SU-DHL-6 (cell line): ENCODE results near the gene ZCCHC3.
A peak's percentile ranks its signal among the peaks of the same experiment; 100 is the strongest.

ENCODE experiments used
- H2AFZ ChIP-seq: fragments of 200-600 bp; sonication (generic); 2 replicates; pipeline ENCODE4 v1.6.1; 2014; ENCODE audit warnings: low read depth, mild to moderate bottlenecking, moderate library complexity, mixed read lengths, antibody characterized with exemption, low read length; ENCODE audit not compliant: severe bottlenecking
- H3F3A ChIP-seq: fragments of 200-600 bp; shearing (Covaris generic); 2 replicates; pipeline ENCODE4 v1.6.0; 2016; ENCODE audit warnings: antibody characterized with exemption, mild to moderate bottlenecking; ENCODE audit not compliant: insufficient read depth
- H3K27ac ChIP-seq: fragments of 200-600 bp; sonication (generic); 2 replicates; pipeline ENCODE4 v1.5.1; 2016; ENCODE audit warnings: low read depth, mild to moderate bottlenecking, low read length, moderate library complexity, mixed read lengths
- H3K27me3 ChIP-seq: fragments of 200-600 bp; sonication (generic), shearing (Covaris generic); 2 replicates; pipeline ENCODE4 v1.6.0; 2014; ENCODE audit warnings: mild to moderate bottlenecking, low read length
- H3K36me3 ChIP-seq: fragments of 200-600 bp; sonication (generic); 2 replicates; pipeline ENCODE4 v1.6.1; 2014; ENCODE audit warnings: mild to moderate bottlenecking, low read length, mixed read lengths
- H3K4me2 ChIP-seq: fragments of 300-600, 200-600 bp; shearing (Covaris generic), sonication (generic); 2 replicates; pipeline ENCODE4 v1.6.0; 2014; ENCODE audit warnings: low read length, low read depth, mild to moderate bottlenecking; ENCODE audit not compliant: poor library complexity, severe bottlenecking
- H3K4me3 ChIP-seq: fragments of 200-600 bp; sonication (generic); 2 replicates; pipeline ENCODE4 v1.5.1; 2014; ENCODE audit warnings: antibody characterized with exemption, low read length, mild to moderate bottlenecking, mixed read lengths; ENCODE audit not compliant: insufficient read depth, poor library complexity, severe bottlenecking
- H3K79me2 ChIP-seq: fragments of 200-600 bp; sonication (generic); 2 replicates; pipeline ENCODE4 v1.6.1; 2014; ENCODE audit warnings: mild to moderate bottlenecking, low read length, moderate library complexity; ENCODE audit not compliant: insufficient read depth
- H3K9ac ChIP-seq: fragments of 200-600 bp; sonication (generic); 2 replicates; pipeline ENCODE4 v1.7.0; 2014; ENCODE audit warnings: mild to moderate bottlenecking, low read length
- H3K9me2 ChIP-seq: fragments of 200-600 bp; sonication (generic); replicated peaks from 2 replicates; pipeline ENCODE4 v1.6.1; 2014; ENCODE audit warnings: low read length; ENCODE audit not compliant: insufficient read depth
- H3K9me3 ChIP-seq: fragments of 200-600 bp; sonication (generic); 2 replicates; pipeline ENCODE4 v1.6.1; 2014; ENCODE audit warnings: low read length, mixed read lengths; ENCODE audit not compliant: insufficient read depth
- H4K20me1 ChIP-seq: fragments of 200-600 bp; sonication (generic); 2 replicates; pipeline ENCODE4 v1.6.1; 2014; ENCODE audit warnings: low read depth, mild to moderate bottlenecking, antibody characterized with exemption, low read length, moderate library complexity, mixed read lengths
- EZH2phosphoT487 ChIP-seq: fragments of 200-600 bp; sonication (generic), shearing (Covaris generic); conservative IDR thresholded peaks from 2 replicates; pipeline ENCODE4 v1.6.1; 2018; ENCODE audit warnings: mild to moderate bottlenecking, antibody characterized with exemption, low read length, moderate library complexity, mixed read lengths
- TF ChIP-seq, protein P1 (sequence below): fragments of 200-600 bp; sonication (generic); IDR thresholded peaks from one replicate; pipeline ENCODE4 v1.5.1; 2017; ENCODE audit warnings: antibody characterized with exemption, mild to moderate bottlenecking, low read length, moderate library complexity; ENCODE audit not compliant: insufficient read depth, poor library complexity, severe bottlenecking

ZCCHC3 gene

DNA sequence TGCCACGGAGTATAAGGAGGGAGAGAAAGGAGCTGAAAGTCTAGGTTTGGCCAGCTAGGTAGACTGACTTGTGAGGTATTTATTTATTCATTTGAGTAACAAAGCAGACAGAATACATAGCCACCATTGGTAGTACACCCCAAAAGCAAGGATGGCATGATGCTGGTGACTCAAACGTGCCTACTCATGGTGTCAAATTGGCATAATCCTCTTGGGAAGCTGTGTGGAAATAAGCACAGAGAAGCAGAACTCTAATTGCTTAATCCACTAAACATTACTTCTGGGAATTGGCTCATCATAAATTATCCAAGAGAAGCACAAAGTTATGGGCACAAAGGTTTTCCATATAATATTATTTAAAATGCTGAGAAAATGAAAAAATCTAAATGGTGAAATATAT, 37.4 kb upstream of the ZCCHC3 start:
- Histone ChIP-seq H3K9ac (no peak overlapping the region), H3K4me2 (no peak overlapping the region), H3F3A (no peaks in the 10 kb centered on the region), H3K9me2 (no peaks in the 10 kb centered on the region), H3K4me3 (no peak overlapping the region), H3K79me2 (no peaks in the 10 kb centered on the region), H2AFZ (no peak overlapping the region), H4K20me1 (no peaks in the 10 kb centered on the region; the same call in 1 of the 2 replicates), H3K27me3 (no peaks in the 10 kb centered on the region), H3K27ac (no peak overlapping the region), H3K9me3 (no peaks in the 10 kb centered on the region), H3K36me3 (no peaks in the 10 kb centered on the region)
- TF ChIP-seq, protein P1, sequence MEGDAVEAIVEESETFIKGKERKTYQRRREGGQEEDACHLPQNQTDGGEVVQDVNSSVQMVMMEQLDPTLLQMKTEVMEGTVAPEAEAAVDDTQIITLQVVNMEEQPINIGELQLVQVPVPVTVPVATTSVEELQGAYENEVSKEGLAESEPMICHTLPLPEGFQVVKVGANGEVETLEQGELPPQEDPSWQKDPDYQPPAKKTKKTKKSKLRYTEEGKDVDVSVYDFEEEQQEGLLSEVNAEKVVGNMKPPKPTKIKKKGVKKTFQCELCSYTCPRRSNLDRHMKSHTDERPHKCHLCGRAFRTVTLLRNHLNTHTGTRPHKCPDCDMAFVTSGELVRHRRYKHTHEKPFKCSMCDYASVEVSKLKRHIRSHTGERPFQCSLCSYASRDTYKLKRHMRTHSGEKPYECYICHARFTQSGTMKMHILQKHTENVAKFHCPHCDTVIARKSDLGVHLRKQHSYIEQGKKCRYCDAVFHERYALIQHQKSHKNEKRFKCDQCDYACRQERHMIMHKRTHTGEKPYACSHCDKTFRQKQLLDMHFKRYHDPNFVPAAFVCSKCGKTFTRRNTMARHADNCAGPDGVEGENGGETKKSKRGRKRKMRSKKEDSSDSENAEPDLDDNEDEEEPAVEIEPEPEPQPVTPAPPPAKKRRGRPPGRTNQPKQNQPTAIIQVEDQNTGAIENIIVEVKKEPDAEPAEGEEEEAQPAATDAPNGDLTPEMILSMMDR: no peak
- TF ChIP-seq EZH2phosphoT487: no peak

DNA sequence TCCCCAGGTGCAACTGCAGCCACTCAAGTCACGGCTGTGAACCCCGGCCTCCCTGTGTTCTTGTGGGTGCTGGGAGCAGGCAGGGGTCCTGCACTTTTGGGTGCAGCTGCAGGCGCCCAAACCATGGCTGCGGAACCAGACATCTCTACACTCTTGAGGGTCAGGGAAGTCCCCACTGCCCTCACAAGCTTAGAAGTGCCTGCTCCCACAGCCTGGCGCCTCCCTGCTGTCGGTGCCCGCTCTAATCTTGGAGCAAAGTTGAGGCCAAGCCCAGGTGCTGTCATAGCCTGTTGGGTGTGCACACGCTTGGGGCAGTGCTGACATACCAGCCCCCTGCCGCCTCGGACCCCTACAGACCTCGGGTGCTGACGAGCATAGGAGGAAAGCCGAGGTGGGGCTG, 33.7 kb upstream of the ZCCHC3 start:
- Histone ChIP-seq H3K9me3 (no peaks in the 10 kb centered on the region), H3K79me2 (no peaks in the 10 kb centered on the region), H4K20me1 (no peaks in the 10 kb centered on the region; the same call in 1 of the 2 replicates), H3K36me3 (no peaks in the 10 kb centered on the region), H3K4me3 (no peak overlapping the region), H3K27me3 (no peaks in the 10 kb centered on the region), H3F3A (no peaks in the 10 kb centered on the region), H3K9ac (no peak overlapping the region), H3K27ac (no peak overlapping the region), H3K9me2 (no peaks in the 10 kb centered on the region), H2AFZ (no peak overlapping the region), H3K4me2 (no peak overlapping the region)
- TF ChIP-seq EZH2phosphoT487: no peak
- TF ChIP-seq, protein P1: no peak

DNA sequence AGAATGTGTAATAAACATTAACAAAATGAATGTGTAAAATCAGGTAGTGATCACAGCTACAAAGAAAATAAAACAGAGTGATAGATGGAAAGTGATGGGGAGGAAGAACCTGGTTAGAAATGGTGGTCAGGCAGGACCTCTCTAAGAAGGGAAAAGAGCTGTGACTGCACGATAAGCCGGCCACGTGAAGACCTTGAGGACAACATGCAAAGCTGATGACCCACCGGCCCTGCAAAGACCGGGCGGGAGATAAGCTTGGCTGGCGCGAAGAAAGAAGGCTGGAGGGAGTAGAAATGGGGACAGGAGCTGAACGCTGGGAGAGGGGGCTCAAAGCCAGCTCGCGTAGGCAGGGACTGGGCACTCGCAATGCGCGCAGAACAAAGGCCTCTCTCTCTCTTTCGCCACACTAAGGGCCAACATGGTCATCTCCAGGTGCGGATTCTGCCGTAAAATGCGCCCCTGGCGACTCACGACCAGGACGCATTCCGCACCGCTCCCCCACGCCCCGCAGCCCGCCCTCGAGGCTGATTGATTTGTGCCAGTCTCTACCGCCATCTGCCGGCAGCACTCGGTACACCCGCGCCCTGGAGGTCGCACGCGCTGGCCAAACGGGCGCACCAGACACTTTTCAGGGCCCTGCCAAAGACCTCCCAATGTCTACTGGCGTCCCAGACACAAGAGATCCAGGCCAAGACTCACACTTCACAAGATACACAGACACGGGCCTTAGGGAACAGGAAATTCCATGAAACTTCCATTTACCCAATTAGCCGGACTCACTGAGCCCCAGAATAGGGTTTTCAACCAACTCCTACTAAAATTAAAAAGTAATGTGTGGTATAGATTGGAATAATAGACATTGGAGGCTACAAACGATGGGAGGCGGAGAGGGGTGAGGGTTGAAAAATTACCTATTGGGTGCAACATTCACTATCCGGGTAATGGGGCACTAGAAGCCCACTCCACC, 30.5 kb upstream of the ZCCHC3 start:
- Histone ChIP-seq H3K9ac (peak overlapping the region; percentile 49), H3K9me2 (no peaks in the 10 kb centered on the region), H4K20me1 (no peaks in the 10 kb centered on the region), H2AFZ (peak overlapping the region; percentile 92), H3F3A (no peaks in the 10 kb centered on the region), H3K4me3 (peak overlapping the region; percentile 40), H3K27me3 (no peaks in the 10 kb centered on the region), H3K9me3 (no peaks in the 10 kb centered on the region), H3K27ac (no peak overlapping the region), H3K36me3 (no peaks in the 10 kb centered on the region), H3K4me2 (peak overlapping the region; percentile 56), H3K79me2 (no peaks in the 10 kb centered on the region)
- TF ChIP-seq EZH2phosphoT487: no peak
- TF ChIP-seq, protein P1: peak; percentile 84
